Muscle layer of colon (tissue), 2 donors: ENCODE measurements around the gene PPP1R18.
A peak's percentile ranks its signal among the peaks of the same experiment; 100 is the strongest.

Experiments used
- H3K27ac ChIP-seq: one replicate; pipeline ENCODE4 v1.7.0; 2013; ENCODE audit warnings: low read depth, mild to moderate bottlenecking, low read length, moderate library complexity
- H3K27me3 ChIP-seq, 2 donors: one replicate each; pipeline ENCODE4 v1.7.0; 2013; ENCODE audit warnings: low read length in 2 of 2, mild to moderate bottlenecking in 2 of 2; ENCODE audit not compliant: insufficient read depth in 2 of 2, control insufficient read depth in 1 of 2
- H3K36me3 ChIP-seq: one replicate; pipeline ENCODE4 v1.7.0; 2013; ENCODE audit warnings: mild to moderate bottlenecking, low read length; ENCODE audit not compliant: insufficient read depth
- H3K4me1 ChIP-seq: one replicate; pipeline ENCODE4 v1.7.0; 2013; ENCODE audit warnings: mild to moderate bottlenecking, low read length; ENCODE audit not compliant: insufficient read depth
- H3K4me3 ChIP-seq, 2 donors: one replicate each; pipeline ENCODE4 v1.7.0; 2013; ENCODE audit warnings: low read length in 2 of 2, low read depth in 1 of 2, mild to moderate bottlenecking in 1 of 2, moderate library complexity in 1 of 2
- H3K9ac ChIP-seq: one replicate; pipeline ENCODE4 v1.7.0; 2013; ENCODE audit warnings: low read length
- H3K9me3 ChIP-seq: one replicate; pipeline ENCODE4 v1.7.0; 2013; ENCODE audit warnings: mild to moderate bottlenecking, low read length
- donor health status: abdominal sarcoma.
- donor health status: Adenocarcinoma of cecum.

The PPP1R18 gene

DNA sequence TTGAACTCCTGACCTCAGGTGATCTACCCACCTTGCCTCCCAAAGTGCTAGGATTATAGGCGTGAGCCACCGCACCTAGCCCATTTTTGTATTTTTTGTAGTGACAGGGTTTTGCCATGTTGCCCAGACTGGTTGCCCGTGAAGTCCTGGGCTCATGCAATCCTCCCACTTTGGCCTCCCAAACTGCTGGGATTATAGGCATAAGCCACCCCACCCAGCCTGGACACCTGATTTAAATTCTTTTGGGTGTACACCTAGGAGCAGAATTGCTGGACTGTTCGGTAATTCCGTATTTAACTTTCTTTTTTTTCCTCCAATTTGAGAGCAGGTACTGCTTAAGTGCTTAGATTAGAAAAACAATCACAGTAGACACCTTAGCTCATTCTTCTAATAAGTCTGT is 10.0 kb upstream of the PPP1R18 start:
- Histone ChIP-seq H3K27ac (no peak overlapping the region), H3K9me3 (no peaks in the 10 kb centered on the region), H3K9ac (no peak overlapping the region), H3K27me3 (no peaks in the 10 kb centered on the region), H3K4me3 (no peak overlapping the region), H3K4me1 (peaks cover 2% of the 10 kb centered on the region), H3K36me3 (peaks cover 5% of the 10 kb centered on the region)

DNA sequence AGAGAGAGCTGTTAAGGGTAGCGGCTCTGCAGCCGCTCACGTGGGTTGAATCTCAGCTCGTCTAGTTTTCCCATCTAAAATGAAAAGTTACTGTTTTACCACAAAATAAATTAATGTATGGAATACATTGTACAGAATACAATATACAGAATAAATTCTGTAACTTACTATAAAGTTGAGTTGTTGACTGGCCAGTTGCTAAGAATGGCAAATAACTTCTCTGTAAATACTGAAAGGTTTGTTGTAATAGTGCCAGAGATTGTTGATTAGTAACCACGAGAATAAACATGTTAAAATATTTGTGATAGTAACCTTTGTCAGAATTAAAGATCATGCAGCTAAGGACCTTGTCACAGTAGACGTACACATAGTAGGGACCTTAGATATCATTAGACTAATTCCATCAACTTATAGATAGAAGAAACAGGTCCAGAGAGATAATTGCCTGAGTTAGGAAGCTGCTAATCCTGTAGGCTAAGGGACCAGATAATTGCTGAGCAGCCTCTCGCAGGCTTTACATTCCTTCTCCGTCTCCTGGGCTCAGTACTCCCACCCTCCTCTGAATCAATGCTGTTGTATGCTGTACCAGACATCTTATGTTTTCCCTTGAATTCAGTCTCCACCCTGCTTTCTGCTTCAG is 4.9 kb upstream of the PPP1R18 start:
- Histone ChIP-seq H3K4me1 (peaks cover 33% of the 10 kb centered on the region), H3K27ac (peak overlapping the region; percentile 88), H3K9ac (peak overlapping the region; percentile 40), H3K27me3 (no peaks in the 10 kb centered on the region), H3K4me3 (peak overlapping the region; percentile 60 to 89), H3K36me3 (no peaks in the 10 kb centered on the region), H3K9me3 (no peaks in the 10 kb centered on the region)

DNA sequence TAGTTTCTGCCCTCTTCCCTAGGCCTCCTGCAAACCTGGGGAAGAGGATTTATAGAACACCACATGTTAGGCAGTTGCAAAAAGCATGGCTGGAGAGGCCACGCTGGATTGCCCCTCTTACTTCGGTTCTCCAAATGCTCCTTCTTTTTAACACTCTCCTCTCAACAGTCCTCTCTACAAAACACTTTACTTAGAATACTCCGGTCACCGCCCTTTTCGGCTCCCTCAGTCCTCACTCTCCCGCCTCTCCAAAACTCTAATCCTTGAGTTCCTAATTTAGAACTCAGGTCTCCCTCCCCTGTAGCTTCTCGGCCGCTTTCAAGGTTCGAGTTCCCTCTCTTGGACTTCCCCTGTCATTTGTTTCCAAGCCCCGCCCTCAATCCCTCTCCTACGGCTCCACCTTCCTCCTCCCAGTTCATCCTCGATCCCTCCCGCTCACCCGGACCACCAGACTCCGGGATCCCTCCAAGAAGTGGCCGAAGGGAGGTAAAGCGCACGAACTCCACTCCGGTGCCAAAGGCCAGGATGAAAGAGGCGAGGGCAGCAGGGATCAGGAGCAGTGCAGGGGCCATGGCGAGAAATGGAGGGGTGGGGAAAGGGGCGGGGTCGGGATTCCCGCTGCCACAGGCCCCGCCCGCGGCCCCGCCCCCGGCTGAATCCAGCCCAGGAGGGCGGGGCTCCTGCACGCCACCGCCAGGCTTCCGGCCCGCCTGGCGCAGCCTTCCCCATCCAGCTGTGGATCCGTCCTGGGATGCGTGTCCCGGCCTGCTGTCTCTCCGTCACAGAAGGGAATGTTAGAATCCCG is 4.2 kb upstream of the PPP1R18 start, which contains the start of gene NRM:
Gene NRM (minus strand): TSS at position 582 of the 805 bp plus-strand sequence. CDS start 10 bp downstream, at position 572.
- Histone ChIP-seq H3K9ac (peak within 1 kb of the TSS; percentile 40), H3K4me3 (peak within 1 kb of the TSS; percentile 60 to 89), H3K36me3 (no peaks in the 10 kb centered on the region), H3K27me3 (no peaks in the 10 kb centered on the region), H3K9me3 (no peaks in the 10 kb centered on the region), H3K4me1 (peaks cover 33% of the 10 kb centered on the region), H3K27ac (peak within 1 kb of the TSS; percentile 88)

DNA sequence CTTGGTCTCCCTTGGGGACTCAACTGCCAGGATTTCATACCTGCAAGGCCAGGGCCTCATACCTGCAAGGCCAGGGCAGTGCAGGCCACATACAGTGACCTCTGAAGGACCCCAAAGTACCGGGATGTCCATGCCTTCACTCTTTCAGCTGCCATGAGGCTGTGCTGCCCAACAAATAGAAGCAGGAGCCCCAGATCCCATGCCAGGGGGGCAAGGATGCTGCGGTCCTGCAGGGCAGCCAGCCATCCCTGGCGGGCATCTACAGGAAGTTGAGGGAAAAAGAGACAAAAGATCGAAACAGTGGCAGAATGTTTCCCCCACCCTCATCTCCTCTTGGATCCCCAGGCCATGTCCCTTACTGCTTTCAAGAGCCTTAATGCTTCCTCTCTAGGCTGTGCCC is 3.5 kb upstream of the PPP1R18 start:
- Histone ChIP-seq H3K9me3 (no peaks in the 10 kb centered on the region), H3K27me3 (no peaks in the 10 kb centered on the region), H3K4me1 (peaks cover 33% of the 10 kb centered on the region), H3K9ac (peak overlapping the region; percentile 28), H3K27ac (peak overlapping the region; percentile 88), H3K36me3 (no peaks in the 10 kb centered on the region), H3K4me3 (peak overlapping the region in 1 of 2 donors; percentile 60)

DNA sequence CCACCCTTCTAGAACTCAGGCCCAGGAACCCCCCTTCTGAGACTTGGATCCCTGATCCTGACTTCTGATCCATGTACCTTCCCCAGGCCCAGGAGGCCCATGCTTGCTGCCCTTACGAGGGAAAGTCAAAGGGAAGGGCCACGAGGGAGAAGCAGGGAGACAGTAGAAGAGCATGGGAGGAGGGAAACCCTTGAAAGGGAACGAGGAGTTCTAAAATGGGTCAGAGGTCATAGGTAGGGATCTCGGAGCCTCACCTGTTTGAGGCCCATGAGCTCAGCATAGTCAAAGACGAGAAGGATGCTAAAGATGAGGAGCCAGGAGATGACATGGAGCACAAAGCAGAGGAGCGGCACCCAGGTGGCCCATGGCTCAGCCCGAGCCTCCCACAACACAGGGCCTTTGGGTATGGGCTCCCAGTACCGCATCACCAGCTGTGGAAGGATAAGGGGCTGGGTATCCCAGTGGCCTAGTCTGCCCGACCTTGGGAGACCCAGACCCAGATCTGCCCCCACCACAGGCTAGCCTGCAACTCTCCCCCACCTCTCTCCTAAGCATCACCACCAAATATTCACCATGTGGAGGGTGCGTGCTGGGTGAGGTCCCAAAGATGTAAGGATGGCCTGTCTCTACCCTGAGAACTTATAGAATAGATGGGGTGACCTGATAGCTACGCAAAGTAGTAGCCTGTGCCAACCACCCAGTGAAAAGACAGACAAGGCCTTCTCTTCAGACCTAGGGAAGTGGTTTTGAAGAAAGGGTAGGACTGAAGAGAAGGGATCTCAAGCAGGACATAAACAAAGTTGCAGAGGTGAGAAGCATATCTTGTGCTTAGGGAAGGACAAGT is 2.8 kb upstream of the PPP1R18 start:
- Histone ChIP-seq H3K36me3 (no peaks in the 10 kb centered on the region), H3K9me3 (no peaks in the 10 kb centered on the region), H3K27me3 (no peaks in the 10 kb centered on the region), H3K4me1 (peaks cover 33% of the 10 kb centered on the region), H3K4me3 (peak overlapping the region in 1 of 2 donors; percentile 60), H3K27ac (peak overlapping the region; percentile 100), H3K9ac (no peak overlapping the region)

DNA sequence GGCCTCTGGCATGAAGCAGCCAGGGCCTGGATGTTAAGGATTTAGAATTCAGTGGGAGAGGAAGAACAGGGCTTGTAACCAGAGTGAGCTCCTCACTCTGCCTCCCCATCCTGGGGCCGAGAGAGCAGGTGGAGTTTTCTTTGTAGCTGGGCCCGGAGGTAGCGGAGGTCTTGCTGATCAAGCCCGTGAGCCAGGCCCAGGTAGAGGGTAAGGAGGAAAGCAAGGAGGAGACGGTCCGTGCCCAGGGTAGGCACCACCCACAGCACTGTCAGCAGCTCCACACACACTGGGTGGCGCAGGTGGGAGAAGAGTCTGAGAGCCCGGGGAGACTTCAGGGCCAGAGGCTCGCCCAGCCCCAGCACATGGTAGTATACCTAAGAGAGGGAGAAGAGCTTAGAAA is 2.1 kb upstream of the PPP1R18 start:
- H3K4me1 ChIP-seq = peaks cover 34% of the 10 kb centered on the region
- no peaks in the 10 kb centered on the region for H3K36me3 ChIP-seq
- peak overlapping the region in 1 of 2 donors; percentile 99 for H3K4me3 ChIP-seq
- H3K27ac ChIP-seq = peak overlapping the region; percentile 100
- no peaks in the 10 kb centered on the region for H3K27me3 ChIP-seq
- H3K9ac ChIP-seq = peak overlapping the region; percentile 86
- no peaks in the 10 kb centered on the region for H3K9me3 ChIP-seq

DNA sequence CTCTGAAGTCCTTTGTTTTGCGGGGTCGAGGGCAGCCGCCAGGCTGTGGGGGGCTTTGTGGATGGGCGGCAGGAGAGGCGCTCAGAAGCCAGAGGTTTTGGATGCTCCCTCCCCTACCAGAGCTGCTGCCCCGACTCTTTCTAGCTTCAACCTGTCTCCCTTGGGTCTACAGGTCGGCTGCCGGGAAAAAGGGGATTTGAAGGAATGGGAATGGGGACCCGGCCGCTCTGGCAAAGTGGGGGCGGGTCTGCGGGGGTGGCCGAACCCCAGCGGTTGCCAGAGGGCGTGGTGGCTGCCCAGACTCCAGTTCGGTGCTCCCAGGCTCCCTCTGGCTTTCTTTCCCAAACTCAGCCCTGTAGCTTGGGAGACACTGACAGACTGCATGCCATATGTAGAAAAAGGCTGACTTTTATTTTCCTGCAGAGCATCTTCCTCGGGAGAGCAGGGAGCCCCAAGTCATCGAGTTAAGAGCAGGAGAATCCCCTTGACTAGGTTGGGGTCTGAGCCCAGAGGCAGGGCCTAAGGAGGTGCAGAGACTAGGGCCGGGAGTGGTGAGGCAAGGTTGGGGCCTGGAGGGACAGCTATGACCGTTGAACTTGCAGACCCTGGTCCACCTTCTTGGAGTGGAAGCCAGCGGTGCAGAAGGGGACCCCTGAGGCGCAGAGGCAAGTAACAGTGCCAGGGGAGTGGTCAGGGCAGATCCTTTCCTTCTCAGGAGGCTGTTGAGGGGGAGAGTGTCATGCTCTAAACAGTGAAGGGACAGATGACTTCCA is 1.4 kb upstream of the PPP1R18 start:
- Histone ChIP-seq H3K4me3 (peak overlapping the region; percentile 94 to 99), H3K36me3 (peaks cover 3% of the 10 kb centered on the region), H3K27me3 (no peaks in the 10 kb centered on the region), H3K27ac (peak overlapping the region; percentile 100), H3K4me1 (peaks cover 42% of the 10 kb centered on the region), H3K9ac (peak overlapping the region; percentile 86), H3K9me3 (no peaks in the 10 kb centered on the region)

DNA sequence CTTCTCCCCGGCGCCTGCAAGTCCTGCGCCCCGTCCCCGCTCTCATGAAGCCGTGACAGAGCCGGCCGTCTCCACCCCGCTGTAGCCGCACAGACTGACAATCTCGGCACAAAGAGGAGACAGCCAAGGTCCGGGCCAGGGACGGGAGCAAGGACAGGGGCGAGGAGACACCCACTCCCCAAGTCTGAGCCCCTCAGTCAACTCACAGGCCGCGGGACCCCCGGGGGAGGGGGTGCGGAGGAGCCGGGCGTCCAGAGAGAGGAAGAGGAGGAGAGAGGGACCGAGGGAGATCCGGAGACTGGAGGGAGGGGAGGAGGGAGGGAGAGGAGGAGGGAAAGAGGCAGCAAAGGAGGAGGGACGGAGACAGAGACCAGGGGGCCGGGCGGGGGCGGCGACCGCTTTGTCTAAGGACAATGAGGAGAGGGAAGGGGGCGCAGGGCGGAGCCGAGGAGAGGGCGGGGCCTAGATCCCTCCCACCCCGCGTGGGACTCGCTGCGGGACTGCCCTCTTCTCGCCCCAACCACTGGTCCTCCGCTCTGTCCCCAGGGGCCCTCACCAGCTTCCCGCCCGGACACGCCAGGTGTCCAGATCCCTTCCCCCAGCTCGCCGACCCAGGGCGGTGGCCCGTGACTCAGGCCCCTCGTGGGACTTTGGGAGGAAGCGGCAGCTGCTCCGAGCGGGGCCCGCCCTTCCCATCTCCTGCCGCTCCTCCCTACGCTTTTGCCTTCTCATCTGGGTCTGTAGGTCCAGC is 638 bp upstream of the PPP1R18 start:
- H3K4me1 ChIP-seq = peaks cover 49% of the 10 kb centered on the region

DNA sequence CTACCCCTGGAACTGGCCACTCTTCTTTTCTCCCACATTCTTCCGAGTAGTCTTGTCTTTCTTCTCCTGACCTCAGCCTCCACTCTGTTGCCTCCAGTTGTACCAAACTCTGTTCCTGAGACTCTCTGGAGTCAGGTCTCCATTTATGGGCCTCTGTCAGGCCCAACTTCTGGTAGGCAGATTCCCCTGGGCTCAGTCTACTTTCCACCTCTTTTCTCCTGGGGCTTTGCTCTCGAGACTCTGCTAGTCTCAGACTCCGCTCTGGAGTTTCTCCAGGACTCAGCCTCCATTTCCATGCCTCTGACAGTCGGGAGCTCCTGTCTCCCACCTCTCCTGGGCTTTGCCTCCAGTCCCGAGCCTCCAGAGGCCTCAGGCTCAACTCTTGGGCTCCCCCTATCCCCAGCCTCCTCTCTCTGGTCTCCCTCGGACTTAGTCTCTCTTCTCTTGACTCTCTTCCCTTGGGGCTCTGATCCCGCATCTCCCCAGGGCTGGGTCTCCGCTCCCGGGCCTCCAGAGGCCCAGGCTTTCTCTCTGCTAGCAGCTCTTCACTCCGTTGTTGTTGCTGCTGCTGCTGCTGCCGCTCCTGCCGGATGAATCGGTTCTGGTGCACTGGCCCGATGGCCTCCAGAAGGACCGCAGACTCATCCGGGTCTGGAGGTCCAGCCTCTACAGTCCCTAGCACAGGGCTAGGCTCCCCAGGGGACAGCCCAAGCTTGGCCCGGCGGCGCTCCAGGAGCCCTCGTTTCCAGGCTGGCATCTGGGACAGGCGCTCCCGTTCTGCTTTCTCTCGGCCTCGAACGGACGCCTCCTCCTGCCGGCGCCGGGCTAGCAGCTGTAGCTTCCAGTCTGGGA is 1.1 kb downstream of the PPP1R18 start:
- H3K9me3 ChIP-seq = no peaks in the 10 kb centered on the region

More for the DNA sequence above, 638 bp upstream of the PPP1R18 start:
- peak overlapping the region; percentile 94 to 99 for H3K4me3 ChIP-seq
- no peaks in the 10 kb centered on the region for H3K9me3 ChIP-seq
- H3K27me3 ChIP-seq = no peaks in the 10 kb centered on the region
- peak overlapping the region; percentile 100 for H3K27ac ChIP-seq
- H3K9ac ChIP-seq = peak overlapping the region; percentile 86
- H3K36me3 ChIP-seq = peaks cover 3% of the 10 kb centered on the region

More for the DNA sequence above, 1.1 kb downstream of the PPP1R18 start:
- Histone ChIP-seq H3K4me1 (peaks cover 59% of the 10 kb centered on the region), H3K9ac (peak overlapping the region; percentile 98), H3K4me3 (peak overlapping the region; percentile 88 to 99), H3K27me3 (no peaks in the 10 kb centered on the region), H3K36me3 (peaks cover 4% of the 10 kb centered on the region), H3K27ac (peak overlapping the region; percentile 100)
